Stimulated activated CD8-positive, alpha-beta memory T cell treated with anti-CD3 and anti-CD28 coated beads, Interleukin-12 subunit alpha, Interleukin-12 subunit beta, amount 100 ng/mL, for 4 hours (primary cell): ENCODE results near the gene ADAM19.

Source experiments
- DNase-seq: peaks from one replicate; pipeline ENCODE4 v3.0.0-alpha.2; 2020; ENCODE audit warnings: low read depth

Gene ADAM19

DNA sequence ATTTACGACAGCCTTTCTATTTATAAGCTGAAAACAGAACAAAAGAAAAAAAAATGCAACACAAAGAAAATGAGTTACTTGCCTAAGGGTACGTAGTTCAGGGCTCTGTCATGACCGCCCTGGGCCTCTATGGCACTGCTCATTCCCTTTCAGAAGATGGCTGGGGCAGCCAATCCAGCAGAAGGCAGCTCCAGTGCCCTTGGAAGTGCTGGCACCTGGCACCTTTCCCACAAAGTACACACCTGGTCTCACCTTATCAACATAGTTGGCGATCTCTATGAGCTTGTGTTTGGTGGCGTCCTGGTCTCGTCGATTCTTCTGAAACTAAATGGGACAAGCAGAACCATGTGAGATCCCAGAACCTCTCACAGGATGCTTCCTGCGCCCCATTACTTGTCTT lies 62.4 kb downstream of the ADAM19 start:
- no peak for DNase-seq

DNA sequence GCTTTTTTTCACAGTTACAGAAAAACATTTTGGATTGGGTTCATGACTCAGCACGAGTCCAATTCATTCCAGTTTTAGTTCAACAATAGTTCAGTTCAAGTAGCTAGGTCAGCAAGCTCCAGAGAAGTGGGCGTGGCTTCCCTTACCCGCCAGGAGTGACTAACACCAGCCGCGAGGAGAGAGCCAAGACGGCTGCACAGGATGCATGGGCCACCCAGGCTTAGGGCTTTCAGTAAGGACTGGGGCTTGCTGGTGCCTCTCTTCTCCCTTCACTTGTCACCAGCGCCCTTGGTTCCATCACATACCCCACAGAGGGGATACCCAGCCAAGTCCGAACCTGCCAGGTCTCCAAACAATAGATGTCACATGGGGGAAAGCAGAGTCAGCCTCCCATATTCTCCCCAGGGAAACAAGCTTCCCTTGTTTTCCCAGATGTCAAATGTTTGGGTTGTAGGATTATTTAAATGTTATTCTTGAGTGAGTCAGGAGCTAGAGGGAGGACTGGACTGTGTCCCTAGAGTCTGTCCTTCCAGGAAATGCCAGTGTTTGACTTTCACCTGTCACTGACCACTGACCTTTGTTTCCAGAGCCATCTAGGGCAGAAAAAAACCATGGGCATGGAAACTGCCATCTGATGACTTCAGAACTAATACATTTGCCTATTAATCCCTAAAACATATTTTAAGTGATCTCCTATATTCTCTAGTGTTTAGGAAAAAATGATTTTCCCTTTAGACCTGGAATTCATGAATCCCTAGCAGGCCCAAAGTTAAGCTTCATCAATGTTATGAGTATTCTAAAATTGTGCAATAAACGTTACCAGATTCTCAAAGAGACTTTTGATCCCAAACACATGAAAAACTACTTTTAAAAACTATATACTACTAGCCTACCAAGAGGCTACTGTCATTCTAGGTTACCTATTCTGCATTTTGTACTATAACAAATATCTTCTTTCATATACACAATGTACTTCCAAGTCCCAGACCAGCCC lies 63.6 kb downstream of the ADAM19 start:
- DNase-seq = no peak

DNA sequence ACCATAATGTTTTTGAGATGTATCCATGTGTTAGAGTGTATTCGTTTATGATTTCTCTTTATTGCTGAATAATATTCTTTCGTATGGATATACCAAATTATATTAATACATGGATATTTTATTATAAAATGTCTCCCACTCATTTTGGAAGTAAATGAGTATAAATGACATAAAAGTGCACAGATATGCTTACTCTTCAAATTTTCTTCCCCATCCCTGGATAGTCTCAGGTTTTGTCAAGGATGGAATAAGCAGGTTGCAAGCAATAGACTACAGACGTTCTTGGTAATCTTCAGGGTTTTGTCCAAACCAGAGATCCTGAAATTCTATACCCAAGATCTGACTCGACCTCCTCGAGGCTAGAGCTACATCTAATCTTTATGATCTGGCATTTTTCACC lies 64.9 kb downstream of the ADAM19 start:
- DNase-seq = no peak

DNA sequence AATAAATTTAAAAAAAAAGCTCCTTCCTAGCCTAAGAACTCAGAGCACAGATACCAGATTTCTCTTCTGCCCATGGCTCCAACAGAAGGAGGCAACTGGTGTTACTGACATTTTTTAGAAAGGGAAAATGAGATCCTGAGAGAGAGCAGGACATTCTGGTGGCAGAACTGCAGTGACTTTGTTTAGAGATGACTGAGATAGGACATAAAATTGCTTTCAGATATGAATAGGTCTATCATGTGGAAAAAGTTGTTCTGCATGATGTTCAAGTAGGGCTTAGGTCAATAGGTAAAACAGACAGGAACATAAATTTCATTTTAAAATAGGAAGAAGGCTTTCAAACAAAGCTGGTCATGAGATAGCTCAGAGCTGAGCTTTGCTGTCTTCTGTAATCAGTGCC lies 66.0 kb downstream of the ADAM19 start:
- no peak for DNase-seq

DNA sequence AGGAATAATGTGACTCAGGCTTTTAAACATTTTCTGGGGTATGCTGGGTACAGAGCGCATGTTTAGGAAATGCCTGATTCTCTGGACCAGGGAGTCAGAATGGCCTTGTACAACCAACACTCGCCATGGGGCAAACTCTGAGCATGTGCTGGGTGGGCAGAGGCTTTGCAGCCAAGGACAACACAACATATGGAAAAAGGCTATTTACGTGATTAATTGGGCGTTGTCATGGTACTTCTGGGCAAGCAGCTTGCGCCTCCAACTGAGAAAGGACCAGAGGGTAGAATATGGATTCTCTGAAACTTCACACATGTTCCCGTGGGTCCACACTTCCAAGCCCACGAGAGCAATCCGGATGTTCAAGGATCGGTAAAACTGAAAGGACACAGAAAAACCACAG lies 66.5 kb downstream of the ADAM19 start:
- DNase-seq = no peak

DNA sequence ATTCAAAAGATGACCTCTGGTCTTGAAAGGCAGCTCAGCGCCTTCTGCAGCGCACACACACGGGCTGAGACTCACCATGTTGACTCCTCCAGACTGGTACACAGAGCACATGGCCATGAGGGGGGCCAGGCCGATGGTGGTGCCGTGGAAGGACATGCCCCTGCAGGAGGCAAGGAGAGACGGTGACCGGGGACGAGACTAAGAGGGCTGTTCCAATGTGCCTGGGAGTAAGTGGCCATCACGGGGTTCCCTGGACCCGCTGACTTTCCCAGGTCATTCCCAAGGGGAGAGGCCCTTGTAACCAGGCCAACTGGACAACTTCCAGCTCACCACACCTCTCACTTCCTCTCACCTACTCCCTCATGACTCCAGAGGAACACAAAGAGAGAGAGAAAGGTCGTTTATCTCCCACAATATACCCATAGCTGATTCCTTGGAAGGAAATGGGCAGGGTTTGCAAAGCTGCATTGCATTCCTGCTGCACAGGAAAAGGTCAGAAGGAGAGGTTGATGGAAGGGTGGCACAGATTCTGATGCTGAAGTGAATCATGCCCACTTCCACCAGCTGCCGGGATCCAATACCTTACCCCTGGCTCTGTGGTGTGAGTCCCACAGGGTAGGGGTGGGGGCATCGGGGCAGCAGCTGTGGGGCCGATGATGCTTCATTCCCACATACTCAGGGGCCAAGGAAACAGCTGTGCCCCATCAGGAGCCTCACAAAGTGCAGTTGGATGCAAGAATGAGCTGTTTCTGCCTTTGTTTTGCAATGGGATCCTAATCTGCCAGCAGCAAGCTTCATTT lies 68.4 kb downstream of the ADAM19 start:
- DNase-seq = no peak

DNA sequence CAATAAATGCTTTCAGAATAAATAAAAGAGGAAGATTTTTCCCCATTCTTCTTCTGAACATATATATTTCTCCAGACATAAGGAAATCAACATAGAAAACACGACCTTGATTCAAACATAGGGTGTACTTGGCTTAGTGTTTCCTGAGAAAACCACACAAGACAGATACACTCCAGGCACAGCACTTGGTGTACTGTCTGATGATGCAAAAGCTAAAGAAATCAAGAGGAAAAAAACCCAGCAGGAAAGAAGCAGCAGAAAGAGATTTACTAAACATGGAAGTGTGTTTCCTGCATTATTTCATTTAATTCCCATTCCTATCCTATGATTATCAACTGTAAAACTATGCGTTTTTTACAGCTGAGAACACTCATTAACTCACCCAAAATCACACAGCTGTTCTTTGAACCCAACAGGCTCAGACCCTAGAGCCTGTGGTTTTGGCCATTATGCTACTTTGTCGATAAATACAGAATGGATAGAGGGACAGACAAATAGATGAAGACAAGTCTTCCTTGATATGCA lies 69.4 kb downstream of the ADAM19 start:
- DNase-seq = no peak

DNA sequence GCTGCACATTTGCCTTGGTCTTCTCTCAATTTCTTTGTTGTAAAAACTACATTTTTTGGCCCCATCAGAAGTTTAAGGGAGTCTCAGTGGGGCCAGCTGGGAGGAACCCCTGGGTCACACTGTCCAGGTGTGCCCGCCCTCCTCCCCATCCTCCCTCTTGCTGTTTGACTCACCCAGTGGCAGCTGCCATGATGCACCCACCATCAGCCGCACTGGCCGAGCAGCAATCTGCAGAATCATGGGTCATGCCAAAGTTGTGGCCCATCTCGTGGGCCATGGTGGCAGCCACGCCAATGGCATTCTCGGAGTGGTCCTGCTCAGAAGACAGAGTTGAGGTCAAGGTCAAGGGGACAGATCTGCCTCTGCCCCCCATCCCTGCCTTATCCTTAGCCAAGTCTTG lies 70.1 kb downstream of the ADAM19 start:
- no peak for DNase-seq

DNA sequence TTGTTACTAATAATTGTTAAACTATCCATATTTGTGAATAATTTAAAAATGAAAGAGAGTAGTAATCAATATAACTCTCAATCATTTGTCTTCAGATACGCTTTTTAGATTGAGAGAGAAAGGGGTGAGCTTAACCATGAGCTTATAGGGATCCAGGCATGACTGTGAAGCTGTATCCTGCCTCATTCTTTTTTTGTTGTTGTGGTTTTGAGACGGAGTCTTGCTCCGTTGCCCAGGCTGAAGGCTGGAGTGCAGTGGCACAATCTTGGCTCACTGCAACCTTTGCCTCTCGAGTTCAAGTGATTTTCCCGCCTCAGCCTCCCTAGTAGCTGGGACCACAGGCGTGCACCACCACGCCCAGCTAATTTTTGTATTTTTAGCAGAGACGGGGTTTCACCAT lies 71.5 kb downstream of the ADAM19 start:
- no peak for DNase-seq

DNA sequence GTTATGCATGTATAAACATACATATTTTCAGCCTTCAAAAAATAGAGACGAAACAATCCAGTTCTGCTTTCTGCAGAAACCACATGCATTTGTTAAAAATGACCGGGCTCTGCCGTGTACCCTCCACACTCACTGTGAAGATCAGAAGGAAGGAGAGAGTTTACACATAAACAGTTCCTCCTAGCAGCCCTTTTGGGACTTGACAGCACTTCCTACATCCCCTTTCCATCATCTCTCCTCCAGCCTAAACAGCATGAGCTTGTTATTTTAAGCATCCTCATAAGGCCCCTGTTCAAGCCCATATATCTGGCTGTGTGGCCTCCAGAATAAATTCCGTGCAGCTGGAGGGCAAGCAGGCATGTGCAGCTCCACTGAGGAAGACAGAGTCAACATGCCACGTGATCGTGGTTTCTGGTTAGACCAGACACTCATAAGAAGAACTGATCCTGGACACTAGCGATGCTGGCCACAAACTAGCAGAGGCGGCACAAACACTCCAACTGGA lies 73.4 kb downstream of the ADAM19 start:
- no peak for DNase-seq

DNA sequence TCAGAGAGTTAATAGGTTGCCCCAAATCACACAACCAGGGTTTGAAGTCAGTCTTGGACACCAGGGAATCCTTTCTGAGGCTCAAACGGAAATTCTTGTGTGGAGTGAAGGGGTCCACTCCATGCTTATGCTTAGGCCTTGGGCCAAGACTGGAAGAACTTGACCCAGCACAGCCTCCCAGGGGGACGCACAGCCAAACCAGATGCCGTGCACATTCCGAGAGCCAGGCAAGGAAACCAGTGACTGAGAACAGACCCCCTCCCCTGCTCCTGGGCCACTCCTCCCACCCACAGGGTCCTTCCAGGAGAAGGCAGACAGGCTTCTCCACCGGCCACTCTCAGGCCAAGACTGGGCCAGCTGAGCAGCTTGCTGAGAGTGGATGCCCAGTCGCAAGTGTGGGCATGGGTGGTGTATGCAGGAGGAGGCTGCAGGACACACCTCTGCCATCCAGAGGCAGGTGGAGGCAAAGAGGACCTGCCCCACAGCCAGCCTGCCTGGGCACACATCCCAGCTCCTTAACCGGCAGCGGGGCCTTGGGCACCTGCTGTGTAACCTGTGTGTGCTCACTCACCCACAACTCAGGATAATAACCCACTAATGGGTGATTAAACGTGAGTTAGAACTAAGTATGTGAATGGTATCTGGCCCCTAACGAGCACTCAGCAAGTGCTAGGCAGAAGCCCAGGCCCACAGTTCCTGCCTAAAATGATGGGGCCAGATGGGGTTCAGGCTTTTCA lies 77.5 kb downstream of the ADAM19 start:
- no peak for DNase-seq

DNA sequence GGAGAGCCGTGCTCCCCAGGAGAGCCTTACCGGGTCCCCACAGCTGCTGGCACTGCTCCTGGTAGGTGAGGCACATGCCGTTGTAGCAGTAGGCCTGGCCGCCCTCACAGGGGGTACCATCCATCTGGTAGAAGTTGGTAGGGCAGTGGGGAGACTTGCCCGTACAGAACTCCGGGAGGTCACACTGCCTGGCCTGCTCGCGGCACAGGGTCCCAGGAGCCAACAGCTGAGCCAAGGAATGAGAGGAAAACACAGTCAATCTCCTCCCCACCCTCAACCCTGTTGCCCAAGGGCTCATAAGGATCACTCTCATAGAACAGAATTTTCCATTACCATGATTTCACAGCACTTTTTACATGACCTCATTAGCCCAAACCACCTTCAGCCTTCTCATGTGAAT lies 78.7 kb downstream of the ADAM19 start:
- no peak for DNase-seq

DNA sequence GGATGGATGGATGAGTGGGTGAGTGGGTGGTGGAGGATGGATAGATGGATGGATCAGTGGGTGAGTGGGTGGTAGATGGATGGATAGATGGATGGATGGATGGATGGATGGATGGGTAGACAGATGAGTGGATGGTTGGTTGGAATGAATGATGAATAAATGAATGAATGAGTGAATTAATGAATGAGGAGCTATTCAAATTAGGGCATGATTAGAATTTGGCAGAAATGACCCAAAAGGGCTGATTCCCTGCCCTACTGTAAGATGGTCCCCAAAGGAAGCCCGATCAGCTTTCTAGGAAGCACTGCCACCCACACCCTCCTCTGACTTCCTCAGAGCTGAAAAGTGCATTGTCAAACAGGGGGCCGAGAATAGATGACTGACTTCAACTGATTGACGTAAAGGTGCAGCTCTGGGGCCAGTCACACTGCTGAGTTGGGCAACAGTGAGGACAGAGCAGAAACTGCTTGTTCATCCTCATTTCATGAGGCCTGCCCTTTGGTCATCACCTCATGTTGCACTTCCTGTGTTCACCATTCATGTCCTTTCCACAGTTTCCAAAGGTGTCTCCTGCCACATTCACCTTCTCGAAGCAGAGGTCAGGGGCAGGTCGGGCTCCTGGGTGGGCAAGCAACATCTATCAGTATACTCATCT lies 81.3 kb downstream of the ADAM19 start:
- no peak for DNase-seq

DNA sequence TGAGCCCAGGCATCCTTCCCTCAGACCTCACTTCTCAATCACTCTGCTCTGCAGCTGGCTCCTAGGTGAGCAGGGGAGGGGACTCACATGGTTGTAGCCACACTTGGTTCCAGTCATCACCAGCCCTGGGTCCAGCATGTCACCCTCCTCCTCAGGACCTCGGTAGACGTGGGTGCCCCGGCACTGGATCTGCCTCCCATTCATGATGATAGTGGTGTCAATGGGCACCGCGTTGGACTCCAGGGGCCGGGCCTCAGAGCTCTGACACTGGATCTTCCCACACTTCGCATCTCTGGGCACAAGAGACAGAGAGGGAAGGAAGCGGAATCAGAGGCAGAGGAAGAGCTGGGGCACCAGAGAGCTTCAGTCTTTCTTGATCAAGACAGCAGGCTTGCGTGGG lies 82.7 kb downstream of the ADAM19 start:
- DNase-seq = no peak

DNA sequence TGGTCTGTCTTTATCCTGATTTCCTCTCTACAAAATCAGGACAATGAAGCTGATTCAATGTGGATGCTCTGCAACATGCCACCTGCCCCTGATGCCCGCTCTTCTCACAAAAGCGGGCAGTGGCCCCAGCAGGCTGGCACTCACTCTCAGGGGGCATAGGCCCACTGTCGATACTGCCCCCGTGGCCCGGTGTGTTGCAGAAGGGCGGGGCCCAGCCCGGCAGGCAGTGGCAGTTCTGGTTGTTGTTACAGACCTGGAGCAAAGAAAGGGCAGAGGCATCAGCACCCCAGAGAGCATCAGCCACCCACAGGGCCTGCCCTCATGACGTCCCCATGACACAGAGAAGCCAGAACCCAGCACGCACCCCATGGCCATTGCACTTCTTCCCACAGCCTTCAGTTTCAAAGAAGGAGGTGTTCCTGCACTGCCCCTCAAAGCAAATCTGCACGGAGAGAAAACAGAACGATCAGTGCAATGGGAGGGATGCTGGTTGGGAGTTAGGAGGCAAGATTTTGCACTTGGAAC lies 84.0 kb downstream of the ADAM19 start:
- DNase-seq = no peak

DNA sequence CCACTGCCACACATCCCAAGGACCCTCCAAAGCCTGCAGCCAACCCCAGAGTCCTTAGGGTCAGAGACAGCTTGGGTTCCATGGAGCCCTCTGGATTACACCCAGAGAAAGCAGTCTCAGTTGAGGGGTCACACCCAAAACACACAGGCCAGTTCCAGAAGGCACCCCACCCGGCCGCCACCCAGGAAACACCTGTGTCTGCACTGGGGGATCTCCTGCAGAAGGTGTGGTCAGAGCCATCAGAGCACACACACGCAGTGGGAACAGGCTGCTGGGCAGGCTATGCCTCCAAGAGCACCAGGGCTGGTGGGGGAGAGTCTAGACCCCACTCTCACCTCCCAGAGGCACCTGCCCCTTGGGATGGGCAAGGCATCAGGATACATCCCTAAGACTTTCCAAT lies 88.2 kb downstream of the ADAM19 start:
- no peak for DNase-seq

DNA sequence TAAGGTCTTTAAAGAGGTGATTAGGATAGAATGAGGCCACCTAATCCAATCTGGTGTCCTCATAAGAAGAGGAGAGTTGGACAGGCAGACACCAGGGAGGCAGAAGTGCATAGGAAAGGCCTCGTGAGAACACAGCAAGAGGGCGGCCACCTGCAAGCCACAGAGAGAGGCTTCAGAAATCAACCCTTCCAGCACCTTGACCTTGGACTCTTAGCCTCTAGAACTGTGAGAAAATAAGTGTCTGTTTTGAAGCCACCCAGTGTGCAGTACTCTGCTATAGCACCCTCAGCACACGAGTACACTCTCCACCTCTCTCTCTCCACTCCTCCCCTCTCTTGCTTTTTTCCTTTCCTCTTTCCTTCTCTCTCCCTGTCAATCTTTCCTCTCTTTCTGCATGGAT lies 88.7 kb downstream of the ADAM19 start:
- DNase-seq = no peak

DNA sequence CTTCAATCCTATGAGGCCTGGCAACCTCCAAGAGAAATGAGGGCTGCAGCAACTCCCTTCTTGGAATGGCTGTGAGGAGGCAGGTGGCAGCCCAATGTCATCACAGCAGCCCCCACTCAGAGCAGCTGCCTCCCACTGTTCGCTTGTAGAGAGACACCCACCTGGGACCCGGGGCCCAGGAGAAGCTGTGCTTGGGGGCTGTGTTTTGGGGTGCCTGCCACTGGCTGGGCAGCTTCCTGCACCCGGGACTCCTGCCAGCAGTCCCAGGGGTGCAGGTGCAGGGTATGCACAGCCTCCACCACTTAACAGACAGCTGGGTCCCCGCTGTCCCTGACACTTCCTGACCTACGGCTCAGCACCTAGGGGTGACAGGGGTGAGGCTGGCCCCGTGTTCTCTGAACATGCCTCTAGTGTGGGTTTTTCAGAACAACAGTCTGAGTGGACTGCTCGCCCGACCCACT lies 89.3 kb downstream of the ADAM19 start:
- DNase-seq = no peak

DNA sequence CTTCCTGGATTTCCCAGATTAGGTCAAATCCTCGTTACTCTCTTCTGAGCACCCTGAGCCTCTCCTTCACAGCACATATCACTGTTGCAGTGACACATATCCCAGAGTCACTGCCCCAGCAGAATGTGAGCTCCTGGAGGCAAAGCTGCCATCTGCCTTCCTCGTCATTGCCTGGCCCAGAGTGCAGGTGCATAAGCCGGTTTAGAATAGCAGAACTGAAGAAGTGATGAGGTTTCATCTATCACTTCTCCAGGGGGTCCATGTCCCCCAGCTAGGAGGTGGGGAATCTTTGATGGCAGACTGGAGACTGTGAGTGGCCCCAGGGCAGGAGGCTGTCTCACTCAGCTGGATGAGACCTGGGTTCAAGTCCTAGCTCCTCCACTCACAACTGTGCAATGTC lies 89.8 kb downstream of the ADAM19 start:
- DNase-seq = no peak

DNA sequence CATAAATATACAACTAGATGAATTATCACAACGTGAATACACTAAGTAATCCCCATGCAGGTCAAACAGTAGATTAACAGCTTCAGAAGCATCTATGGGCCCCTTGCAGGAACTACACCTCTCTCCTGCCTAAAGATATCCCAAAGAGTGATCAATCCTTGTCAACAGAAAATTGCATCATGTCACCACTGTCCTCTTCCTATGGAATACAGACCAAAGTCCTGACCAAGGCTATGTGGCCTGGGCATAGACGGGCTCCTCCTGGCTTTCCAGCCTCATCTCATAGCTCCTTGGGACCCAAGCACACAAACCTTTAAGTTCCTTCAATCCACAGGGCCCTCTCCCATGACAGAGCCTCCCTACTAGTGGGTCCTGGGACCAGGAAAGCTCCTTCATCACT lies 90.2 kb downstream of the ADAM19 start:
- DNase-seq = no peak

DNA sequence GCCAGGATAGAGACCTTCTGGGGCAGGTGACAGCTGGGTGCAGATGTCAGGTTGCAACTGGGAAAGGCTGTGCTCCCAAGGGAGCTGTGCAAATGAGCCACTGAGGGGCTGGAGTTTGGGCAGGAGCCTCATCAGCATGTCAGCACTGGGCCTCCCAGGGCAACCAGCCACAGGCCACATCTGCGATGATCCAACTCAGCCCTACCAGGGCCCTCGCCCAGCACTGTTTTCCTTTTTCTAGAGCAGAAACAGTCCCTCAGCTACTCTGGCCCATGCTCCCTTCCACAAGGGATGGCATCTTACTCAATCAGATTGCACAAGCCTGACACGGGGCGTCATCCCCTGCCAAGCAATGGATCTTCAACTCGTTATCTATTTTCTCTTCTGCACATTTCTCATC lies 90.8 kb downstream of the ADAM19 start:
- DNase-seq = no peak
